ENCODE results near the gene MDK.

MDK gene

GRCh38 chr11:46346886-46347636, 34.4 kb upstream of the MDK start, which contains the start of gene DGKZ (continued):
- TF ChIP-seq ZNF121 (tag by site-specific recombination; IDR thresholded peaks at IDR 0.05) (no peak), YY1 (tag by site-specific recombination; IDR thresholded peaks at IDR 0.05) (no peak), ZNF10 (tag by site-specific recombination; IDR thresholded peaks at IDR 0.05) (no peak), ELK4 (IDR thresholded peaks at IDR 0.05; ENCODE audit: borderline replicate concordance, low read depth, low read length) (no peak), ZNF510 (tag by site-specific recombination; IDR thresholded peaks at IDR 0.05; ENCODE audit: insufficient replicate concordance) (no peak), ZNF501 (tag by site-specific recombination; IDR thresholded peaks at IDR 0.05) (0 out of 2 replicates have a peak, but pooled peaks have one; percentile 24), SP3 (tag by site-specific recombination; IDR thresholded peaks at IDR 0.05) (peak; percentile 69)

GRCh38 chr11:46347637-46348311, 33.7 kb upstream of the MDK start:
- CTCF ChIA-PET = interaction anchor here (0.6 to 10.0 kb wide), 16 partner anchors 9 to 1185 kb away, joined by 3 to 98 read pairs (median 4); no protein-coding TSS in a partner anchor
- H3K4me3 ChIP-seq (ENCODE audit: low read depth, low read length) = peak overlapping the region; percentile 85
- H3K36me3 ChIP-seq (ENCODE audit: control insufficient read depth in 2 of 2, insufficient read depth in 1 of 2, low read length in 2 of 2) = peaks cover 0 to 14% of the 10 kb centered on the region in 2 experiments; a peak in 1 of 3 replicates
- H3K4me1 ChIP-seq (ENCODE audit: control insufficient read depth, insufficient read depth, low read length) = no peaks in the 10 kb centered on the region; the same call in 1 of the 2 replicates
- H3K9me3 ChIP-seq (ENCODE audit: control insufficient read depth, insufficient read depth, low read depth, low read length) = no peaks in the 10 kb centered on the region
- POLR2A ChIA-PET = interaction anchor here (0.5 kb wide), 1 partner anchor 252 kb away, joined by 5 read pairs; no protein-coding TSS in a partner anchor
- H3K27ac ChIP-seq (ENCODE audit: extremely low read depth, low read depth, low read length) = peak overlapping the region; percentile 64; the same call in 1 of the 2 replicates
- TF ChIP-seq ZNF707 (tag by site-specific recombination; IDR thresholded peaks at IDR 0.05) (no peak), ZNF626 (tag by site-specific recombination; IDR thresholded peaks at IDR 0.05) (no peak), GFI1B (tag by site-specific recombination; IDR thresholded peaks at IDR 0.05) (no peak), ZIC2 (tag by site-specific recombination; IDR thresholded peaks at IDR 0.05) (no peak), GLI2 (tag by site-specific recombination; IDR thresholded peaks at IDR 0.05; ENCODE audit: borderline replicate concordance, low read depth) (no peak), ZNF623 (tag by site-specific recombination; IDR thresholded peaks at IDR 0.05) (no peak), ZNF530 (tag by site-specific recombination; IDR thresholded peaks at IDR 0.05; ENCODE audit: low read depth) (no peak), ZNF596 (tag by site-specific recombination; IDR thresholded peaks at IDR 0.05) (no peak), FEZF1 (tag by site-specific recombination; IDR thresholded peaks at IDR 0.05) (no peak), ZNF423 (tag by site-specific recombination; IDR thresholded peaks at IDR 0.05) (0 out of 2 replicates have a peak, but pooled peaks have one; percentile 15), KLF16 (tag by site-specific recombination; IDR thresholded peaks at IDR 0.05) (no peak), MYNN (tag by site-specific recombination; IDR thresholded peaks at IDR 0.05; ENCODE audit: borderline replicate concordance) (no peak), ZNF843 (tag by site-specific recombination; IDR thresholded peaks at IDR 0.05) (no peak), ZNF398 (tag by site-specific recombination; IDR thresholded peaks at IDR 0.05) (0 out of 2 replicates have a peak, but pooled peaks have one; percentile 8), HIC1 (tag by site-specific recombination; IDR thresholded peaks at IDR 0.05) (peak; percentile 66; the same call in 1 of the 2 replicates), ZNF501 (tag by site-specific recombination; IDR thresholded peaks at IDR 0.05) (0 out of 2 replicates have a peak, but pooled peaks have one; percentile 31), ZNF155 (tag by site-specific recombination; IDR thresholded peaks at IDR 0.05) (no peak), GLIS1 (tag by site-specific recombination; IDR thresholded peaks at IDR 0.05) (peak; percentile 83)
